OCI-LY3 (cell line): ENCODE measurements around the gene CLIP4.
"Not testable (repeated sequence)": the region's sequence is repeated elsewhere in the genome, so short reads cannot be mapped to it uniquely, and the experiment has no call there.

ENCODE experiments used
- H2AFZ ChIP-seq: fragments of 200-600, 300-600 bp; shearing (Covaris generic); 2 replicates; pipeline ENCODE4 v1.6.0; 2014; ENCODE audit warnings: antibody characterized with exemption, low read depth, low read length
- H3K27ac ChIP-seq: fragments of 200-600, 300-600 bp; sonication (generic); 2 replicates; pipeline ENCODE4 v1.5.1; 2014; ENCODE audit warnings: mild to moderate bottlenecking, low read length, moderate library complexity, mixed read lengths
- H3K27me3 ChIP-seq: fragments of 200-600, 300-600 bp; sonication (generic); 2 replicates; pipeline ENCODE4 v1.6.1; 2014; ENCODE audit warnings: low read depth, low read length, mixed read lengths
- H3K36me3 ChIP-seq: fragments of 200-600, 300-600 bp; sonication (generic); replicated peaks from 2 replicates; pipeline ENCODE3; 2014; ENCODE audit warnings: low read depth, low read length, mixed read lengths
- H3K4me1 ChIP-seq: fragments of 300-600, 200-600 bp; sonication (generic); 2 replicates; pipeline ENCODE4 v1.6.1; 2014; ENCODE audit warnings: low read length, mixed read lengths
- H3K4me2 ChIP-seq: fragments of 200-600, 300-600 bp; sonication (generic); 2 replicates; pipeline ENCODE4 v1.6.1; 2014; ENCODE audit warnings: low read length, mixed read lengths
- H3K4me3 ChIP-seq: fragments of 300-600, 200-600 bp; sonication (generic); 2 replicates; pipeline ENCODE4 v1.5.1; 2014; ENCODE audit warnings: antibody characterized with exemption, mild to moderate bottlenecking, low read length, moderate library complexity
- H3K79me2 ChIP-seq: fragments of 300-600, 200-600 bp; shearing (Covaris generic); 2 replicates; pipeline ENCODE4 v1.6.1; 2014; ENCODE audit warnings: mild to moderate bottlenecking, low read length, mixed read lengths
- H3K9ac ChIP-seq: fragments of 300-600, 200-600 bp; shearing (Covaris generic); 2 replicates; pipeline ENCODE4 v1.6.0; 2014; ENCODE audit warnings: mild to moderate bottlenecking, low read length, moderate library complexity
- H3K9me3 ChIP-seq: fragments of 200-600, 300-600 bp; shearing (Covaris generic); 2 replicates; pipeline ENCODE4 v1.6.1; 2014; ENCODE audit warnings: low read length, mixed read lengths; ENCODE audit not compliant: insufficient read depth
- H4K20me1 ChIP-seq: fragments of 200-600, 300-600 bp; sonication (generic); 2 replicates; pipeline ENCODE4 v1.6.1; 2016; ENCODE audit warnings: low read length, mixed read lengths; ENCODE audit not compliant: insufficient read depth
- EZH2phosphoT487 ChIP-seq: fragments of 200-600 bp; shearing (Covaris generic); IDR thresholded peaks from 2 replicates; pipeline ENCODE4 v1.6.1; 2018; ENCODE audit warnings: antibody characterized with exemption, mixed run types, low read depth
- TF ChIP-seq, protein P1 (sequence below): fragments of 200-600, 300-600 bp; sonication (generic); IDR thresholded peaks from 2 replicates; pipeline ENCODE4 v1.5.1; 2014; ENCODE audit warnings: antibody characterized with exemption, low read length, low read depth

CLIP4 gene

DNA sequence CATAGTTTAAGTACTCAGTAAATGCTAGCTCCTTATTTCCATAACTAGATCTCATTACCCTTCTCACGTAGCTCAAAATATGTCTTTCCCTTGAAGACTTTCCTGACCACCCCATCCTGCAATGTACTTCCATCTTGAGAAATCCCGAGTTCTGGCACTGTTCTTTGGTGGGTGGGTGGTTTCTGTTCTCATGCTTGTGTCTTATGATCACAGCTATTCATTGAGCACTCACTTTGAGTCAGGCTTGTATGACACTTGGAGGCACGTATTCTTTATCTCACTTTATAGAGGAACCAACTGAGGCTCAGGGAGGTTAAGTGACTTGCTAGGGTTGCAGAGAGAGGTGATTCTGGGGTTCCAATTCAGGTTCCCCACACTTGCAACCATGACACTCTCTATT is 9.0 kb upstream of the CLIP4 start:
- Histone ChIP-seq H3K4me1 (peaks cover 10% of the 10 kb centered on the region; the same call in 1 of the 2 replicates), H3K9ac (no peak overlapping the region), H3K27ac (no peak overlapping the region), H3K9me3 (no peaks in the 10 kb centered on the region), H2AFZ (no peak overlapping the region), H3K4me2 (no peak overlapping the region), H3K27me3 (0 out of 2 replicates have a peak, but pooled peaks cover 6% of the 10 kb centered on the region), H3K4me3 (no peak overlapping the region), H3K79me2 (no peaks in the 10 kb centered on the region), H3K36me3 (no peaks in the 10 kb centered on the region), H4K20me1 (no peaks in the 10 kb centered on the region)
- TF ChIP-seq, protein P1, sequence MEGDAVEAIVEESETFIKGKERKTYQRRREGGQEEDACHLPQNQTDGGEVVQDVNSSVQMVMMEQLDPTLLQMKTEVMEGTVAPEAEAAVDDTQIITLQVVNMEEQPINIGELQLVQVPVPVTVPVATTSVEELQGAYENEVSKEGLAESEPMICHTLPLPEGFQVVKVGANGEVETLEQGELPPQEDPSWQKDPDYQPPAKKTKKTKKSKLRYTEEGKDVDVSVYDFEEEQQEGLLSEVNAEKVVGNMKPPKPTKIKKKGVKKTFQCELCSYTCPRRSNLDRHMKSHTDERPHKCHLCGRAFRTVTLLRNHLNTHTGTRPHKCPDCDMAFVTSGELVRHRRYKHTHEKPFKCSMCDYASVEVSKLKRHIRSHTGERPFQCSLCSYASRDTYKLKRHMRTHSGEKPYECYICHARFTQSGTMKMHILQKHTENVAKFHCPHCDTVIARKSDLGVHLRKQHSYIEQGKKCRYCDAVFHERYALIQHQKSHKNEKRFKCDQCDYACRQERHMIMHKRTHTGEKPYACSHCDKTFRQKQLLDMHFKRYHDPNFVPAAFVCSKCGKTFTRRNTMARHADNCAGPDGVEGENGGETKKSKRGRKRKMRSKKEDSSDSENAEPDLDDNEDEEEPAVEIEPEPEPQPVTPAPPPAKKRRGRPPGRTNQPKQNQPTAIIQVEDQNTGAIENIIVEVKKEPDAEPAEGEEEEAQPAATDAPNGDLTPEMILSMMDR, result no peak
- TF ChIP-seq EZH2phosphoT487, result no peak

DNA sequence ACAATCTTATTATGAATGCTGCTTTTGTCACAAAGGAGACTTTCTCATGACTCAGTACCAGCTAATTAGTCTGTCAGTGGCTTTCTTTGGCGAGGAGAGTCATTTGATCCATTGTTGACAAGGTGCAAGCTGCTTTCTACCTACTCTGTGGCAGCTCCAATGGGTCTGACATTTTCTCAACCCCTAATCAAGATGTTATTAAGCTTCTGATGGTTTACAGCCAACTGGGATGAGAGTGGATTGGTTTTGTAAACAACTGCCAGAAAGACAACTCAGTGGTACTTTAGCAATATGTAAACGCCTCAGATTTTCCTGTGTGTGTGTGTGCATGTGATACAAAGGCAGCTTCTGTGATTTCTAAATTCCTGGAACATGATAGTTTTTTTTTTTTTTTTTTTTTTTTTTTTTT is 8.2 kb upstream of the CLIP4 start:
- H3K9me3 ChIP-seq, result no peaks in the 10 kb centered on the region
- H4K20me1 ChIP-seq, result no peaks in the 10 kb centered on the region
- H2AFZ ChIP-seq, result no peak overlapping the region
- H3K4me2 ChIP-seq, result no peak overlapping the region
- H3K4me3 ChIP-seq, result no peak overlapping the region
- no peaks in the 10 kb centered on the region for H3K79me2 ChIP-seq
- 0 out of 2 replicates have a peak, but pooled peaks cover 7% of the 10 kb centered on the region for H3K27me3 ChIP-seq
- no peak overlapping the region for H3K9ac ChIP-seq
- no peak overlapping the region for H3K27ac ChIP-seq
- H3K36me3 ChIP-seq, result no peaks in the 10 kb centered on the region
- TF ChIP-seq, protein P1, result no peak
- no peak for TF ChIP-seq EZH2phosphoT487
- peaks cover 10% of the 10 kb centered on the region; the same call in 1 of the 2 replicates for H3K4me1 ChIP-seq

DNA sequence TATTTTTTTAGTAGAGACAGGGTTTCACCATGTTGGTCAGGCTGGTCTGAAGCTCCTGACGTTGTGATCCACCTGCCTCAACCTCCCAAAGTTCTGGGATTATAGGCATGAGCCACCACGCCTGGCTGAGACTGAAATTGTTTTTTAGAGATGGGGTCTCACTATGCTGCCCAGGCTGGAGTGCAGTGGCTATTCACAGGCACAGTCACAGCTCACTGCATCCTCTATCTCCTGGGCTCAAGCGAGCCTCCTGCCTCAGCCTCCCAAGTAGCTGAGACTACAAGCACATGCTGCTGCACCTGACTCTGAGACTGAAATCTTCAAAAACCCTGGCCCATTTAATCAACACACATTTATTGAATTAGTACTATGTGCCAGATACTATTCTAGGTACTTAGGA is 7.7 kb upstream of the CLIP4 start:
- H3K4me1 ChIP-seq, result peaks cover 10% of the 10 kb centered on the region; the same call in 1 of the 2 replicates
- not testable (repeated sequence) for H3K27ac ChIP-seq, H3K9ac ChIP-seq, H2AFZ ChIP-seq, H3K36me3 ChIP-seq, H3K27me3 ChIP-seq, H3K4me2 ChIP-seq, H3K79me2 ChIP-seq, H3K4me3 ChIP-seq, H4K20me1 ChIP-seq, H3K9me3 ChIP-seq

DNA sequence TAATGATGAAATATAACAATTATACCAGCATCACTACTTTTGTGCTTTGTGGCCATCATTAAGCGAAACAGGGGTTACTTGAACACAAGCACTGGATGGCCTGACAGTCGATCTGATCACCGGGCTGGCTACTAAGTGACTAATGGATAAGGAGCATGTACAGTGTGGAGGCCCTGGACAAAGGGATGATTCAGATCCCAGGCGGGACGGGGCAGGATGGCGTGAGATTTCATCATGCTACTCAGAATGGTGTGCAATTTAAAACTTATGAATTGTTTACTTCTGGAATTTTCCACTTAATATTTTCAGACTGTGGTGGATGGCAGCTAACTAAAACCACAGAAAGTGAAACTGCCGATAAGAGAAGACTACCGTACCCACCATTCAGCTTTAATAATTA is 7.0 kb upstream of the CLIP4 start:
- TF ChIP-seq, protein P1, result no peak
- no peak for TF ChIP-seq EZH2phosphoT487
- H4K20me1 ChIP-seq, result no peaks in the 10 kb centered on the region
- no peak overlapping the region for H3K4me2 ChIP-seq
- H2AFZ ChIP-seq, result no peak overlapping the region
- H3K36me3 ChIP-seq, result no peaks in the 10 kb centered on the region
- H3K4me3 ChIP-seq, result no peak overlapping the region
- H3K9ac ChIP-seq, result no peak overlapping the region
- H3K4me1 ChIP-seq, result peaks cover 10% of the 10 kb centered on the region; the same call in 1 of the 2 replicates
- no peak overlapping the region for H3K27ac ChIP-seq
- H3K79me2 ChIP-seq, result no peaks in the 10 kb centered on the region
- 0 out of 2 replicates have a peak, but pooled peaks cover 7% of the 10 kb centered on the region for H3K27me3 ChIP-seq
- H3K9me3 ChIP-seq, result no peaks in the 10 kb centered on the region

DNA sequence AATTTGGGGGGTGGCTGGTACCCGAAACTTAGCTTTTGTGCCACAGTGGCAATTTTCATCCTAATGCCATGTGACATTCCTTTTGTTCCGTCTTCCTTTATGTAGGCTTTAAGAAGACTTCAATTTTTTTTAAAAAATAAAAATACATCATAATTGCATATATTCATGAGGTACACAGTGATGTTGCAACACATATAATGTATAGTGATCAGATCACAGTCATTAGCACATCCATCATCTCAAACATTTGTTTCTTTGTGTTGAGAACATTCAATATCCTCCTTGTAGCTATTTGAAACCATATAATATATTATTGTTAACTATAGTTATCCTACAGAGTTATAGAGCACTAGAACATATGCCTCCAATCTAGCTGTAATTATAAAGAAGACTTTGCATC is 6.0 kb upstream of the CLIP4 start:
- TF ChIP-seq, protein P1, result no peak
- TF ChIP-seq EZH2phosphoT487, result no peak
- Histone ChIP-seq H3K4me1 (peaks cover 10% of the 10 kb centered on the region; the same call in 1 of the 2 replicates), H3K27ac (no peak overlapping the region)

More for the DNA sequence above, 6.0 kb upstream of the CLIP4 start:
- no peak overlapping the region for H3K4me2 ChIP-seq
- H3K79me2 ChIP-seq, result no peaks in the 10 kb centered on the region
- no peaks in the 10 kb centered on the region for H4K20me1 ChIP-seq
- 0 out of 2 replicates have a peak, but pooled peaks cover 9% of the 10 kb centered on the region for H3K27me3 ChIP-seq
- H3K9me3 ChIP-seq, result no peaks in the 10 kb centered on the region
- no peak overlapping the region for H2AFZ ChIP-seq
- no peak overlapping the region for H3K9ac ChIP-seq
- H3K36me3 ChIP-seq, result no peaks in the 10 kb centered on the region
- no peak overlapping the region for H3K4me3 ChIP-seq
